Choroid plexus epithelial cell (primary cell): ENCODE data around the gene PUSL1.

Experiments
- DNase-seq: peaks from one replicate; pipeline ENCODE4 v3.0.0-alpha.2; 2010; ENCODE audit warnings: low read depth
- H3K4me3 ChIP-seq: 2 replicates; pipeline ENCODE4 v1.5.1; 2011; ENCODE audit warnings: low read depth, mild to moderate bottlenecking, control low read depth, low read length, moderate library complexity
- TF ChIP-seq, protein P1 (sequence below): conservative IDR thresholded peaks from 2 replicates; pipeline ENCODE4 v1.5.1; 2011; ENCODE audit warnings: low read depth, mild to moderate bottlenecking, control low read depth, inconsistent platforms, low read length, moderate library complexity

PUSL1 gene

GRCh38 chr1:1322952-1323351 is 14.6 kb downstream of the PUSL1 start:
- no peak overlapping the region for H3K4me3 ChIP-seq
- TF ChIP-seq, protein P1, sequence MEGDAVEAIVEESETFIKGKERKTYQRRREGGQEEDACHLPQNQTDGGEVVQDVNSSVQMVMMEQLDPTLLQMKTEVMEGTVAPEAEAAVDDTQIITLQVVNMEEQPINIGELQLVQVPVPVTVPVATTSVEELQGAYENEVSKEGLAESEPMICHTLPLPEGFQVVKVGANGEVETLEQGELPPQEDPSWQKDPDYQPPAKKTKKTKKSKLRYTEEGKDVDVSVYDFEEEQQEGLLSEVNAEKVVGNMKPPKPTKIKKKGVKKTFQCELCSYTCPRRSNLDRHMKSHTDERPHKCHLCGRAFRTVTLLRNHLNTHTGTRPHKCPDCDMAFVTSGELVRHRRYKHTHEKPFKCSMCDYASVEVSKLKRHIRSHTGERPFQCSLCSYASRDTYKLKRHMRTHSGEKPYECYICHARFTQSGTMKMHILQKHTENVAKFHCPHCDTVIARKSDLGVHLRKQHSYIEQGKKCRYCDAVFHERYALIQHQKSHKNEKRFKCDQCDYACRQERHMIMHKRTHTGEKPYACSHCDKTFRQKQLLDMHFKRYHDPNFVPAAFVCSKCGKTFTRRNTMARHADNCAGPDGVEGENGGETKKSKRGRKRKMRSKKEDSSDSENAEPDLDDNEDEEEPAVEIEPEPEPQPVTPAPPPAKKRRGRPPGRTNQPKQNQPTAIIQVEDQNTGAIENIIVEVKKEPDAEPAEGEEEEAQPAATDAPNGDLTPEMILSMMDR, result no peak
- DNase-seq, result no peak

DNA sequence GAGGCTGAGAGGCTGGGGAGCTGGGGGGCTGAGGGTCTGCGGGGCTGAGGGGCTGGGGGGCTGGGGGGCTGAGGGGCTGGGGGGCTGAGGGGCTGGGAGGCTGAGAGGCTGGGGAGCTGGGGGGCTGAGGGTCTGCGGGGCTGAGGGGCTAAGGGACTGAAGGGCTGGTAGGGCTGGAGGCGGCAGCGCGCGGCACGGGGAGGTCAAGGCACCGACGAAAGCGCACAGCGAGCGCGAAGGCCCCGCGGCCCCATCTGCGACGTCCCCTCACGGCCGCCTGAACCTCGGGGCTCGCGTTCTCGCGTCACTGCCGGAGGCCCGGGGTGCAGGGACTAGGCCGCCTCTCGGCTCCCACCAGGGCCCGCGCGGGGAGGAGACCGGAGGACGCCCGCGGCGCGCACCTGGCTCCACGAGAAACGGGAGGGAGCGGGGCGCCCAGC is 15.7 kb downstream of the PUSL1 start:
- H3K4me3 ChIP-seq, result peak overlapping the region; percentile 88
- TF ChIP-seq, protein P1, result no peak
- no peak for DNase-seq

DNA sequence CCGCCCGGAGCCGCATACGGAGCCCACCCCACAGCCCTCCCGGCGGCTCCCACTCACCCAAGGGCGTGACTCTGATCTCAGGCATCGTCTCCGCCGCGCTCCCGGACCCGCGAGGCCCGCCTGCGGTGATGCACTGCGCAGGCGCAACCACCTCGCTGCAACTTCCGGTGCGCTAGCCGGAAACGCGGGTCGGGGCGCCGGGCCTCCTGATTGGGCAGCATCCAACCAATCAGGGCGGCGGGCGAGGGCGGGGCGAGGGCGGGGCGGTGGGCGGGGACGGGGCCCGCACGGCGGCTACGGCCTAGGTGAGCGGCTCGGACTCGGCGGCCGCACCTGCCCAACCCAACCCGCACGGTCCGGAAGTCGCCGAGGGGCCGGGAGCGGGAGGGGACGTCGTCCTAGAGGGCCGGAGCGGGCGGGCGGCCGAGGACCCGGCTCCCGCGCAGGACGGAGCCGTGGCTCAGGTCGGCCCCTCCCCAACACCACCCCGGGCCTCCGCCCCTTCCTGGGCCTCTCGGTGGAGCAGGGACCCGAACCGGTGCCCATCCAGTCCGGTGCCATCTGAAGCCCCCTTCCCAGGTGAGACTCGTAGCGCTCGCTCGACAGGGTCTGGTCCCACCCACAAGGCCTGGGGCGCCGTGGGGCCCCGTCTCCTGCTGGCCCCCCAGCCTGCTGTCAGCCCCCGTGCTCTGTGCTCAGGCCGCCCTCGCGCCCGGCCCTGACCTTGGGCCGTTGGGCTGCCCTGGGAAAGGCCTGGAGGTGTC is 16.3 kb downstream of the PUSL1 start, which contains the start of the genes CPTP and INTS11:
Gene CPTP (plus strand): TSS at position 279 of the 764 bp plus-strand sequence. CDS start 2,109 bp downstream, outside the sequence.
Gene INTS11 (minus strand): TSS at position 137 of the 764 bp plus-strand sequence. CDS start 52 bp downstream, at position 85.
- H3K4me3 ChIP-seq, result peak within 1 kb of the TSS; percentile 88
- TF ChIP-seq, protein P1, result no peak
- DNase-seq, result peak; percentile 92

GRCh38 chr1:1325288-1326074 is 17.1 kb downstream of the PUSL1 start:
- TF ChIP-seq, protein P1, result no peak
- H3K4me3 ChIP-seq, result peak overlapping the region; percentile 88
- no peak for DNase-seq

DNA sequence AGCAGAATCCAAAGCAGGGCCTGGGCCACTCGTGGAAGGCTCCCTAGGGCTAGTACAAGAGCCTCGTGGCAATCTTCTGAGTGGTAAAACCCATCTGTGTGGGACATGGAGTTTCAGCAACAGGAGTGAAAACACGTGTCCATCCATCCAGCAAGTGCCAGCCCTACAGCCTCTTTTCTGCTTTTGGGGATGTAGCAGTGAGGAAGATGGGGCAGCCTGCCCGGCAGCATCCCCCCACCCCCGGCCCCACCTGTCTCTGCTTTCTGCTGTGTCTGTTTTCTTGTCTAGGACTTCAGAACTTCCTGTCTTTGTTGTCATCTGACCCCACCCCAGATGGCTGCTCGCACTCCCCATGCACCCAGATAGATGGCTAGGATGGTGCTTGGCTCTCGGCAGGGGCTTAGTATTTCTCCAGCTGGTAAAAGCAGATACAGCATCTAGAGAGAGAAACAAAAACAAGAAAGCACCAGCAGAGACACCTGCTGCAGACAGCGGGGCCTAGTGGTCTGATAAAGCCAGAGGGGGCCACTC is 17.7 kb downstream of the PUSL1 start:
- H3K4me3 ChIP-seq, result no peak overlapping the region
- no peak for DNase-seq
- TF ChIP-seq, protein P1, result no peak

DNA sequence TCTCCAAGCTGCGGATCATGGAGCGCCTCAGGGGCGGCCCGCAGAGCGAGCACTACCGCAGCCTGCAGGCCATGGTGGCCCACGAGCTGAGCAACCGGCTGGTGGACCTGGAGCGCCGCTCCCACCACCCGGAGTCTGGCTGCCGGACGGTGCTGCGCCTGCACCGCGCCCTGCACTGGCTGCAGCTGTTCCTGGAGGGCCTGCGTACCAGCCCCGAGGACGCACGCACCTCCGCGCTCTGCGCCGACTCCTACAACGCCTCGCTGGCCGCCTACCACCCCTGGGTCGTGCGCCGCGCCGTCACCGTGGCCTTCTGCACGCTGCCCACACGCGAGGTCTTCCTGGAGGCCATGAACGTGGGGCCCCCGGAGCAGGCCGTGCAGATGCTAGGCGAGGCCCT is 18.9 kb downstream of the PUSL1 start:
- H3K4me3 ChIP-seq, result no peak overlapping the region
- TF ChIP-seq, protein P1, result no peak
- no peak for DNase-seq
